CD4-positive, alpha-beta T cell treated with Interleukin-15 for 1 hour (primary cell): ENCODE data around the gene SMOC2.
"Not testable (repeated sequence)": the region's sequence is repeated elsewhere in the genome, so short reads cannot be mapped to it uniquely, and the experiment has no call there.

ENCODE experiments used
- DNase-seq: peaks from one replicate; pipeline ENCODE4 v3.0.0-alpha.2; 2020

The SMOC2 gene

GRCh38 chr6:168546151-168546550, 105.2 kb downstream of the SMOC2 start:
- no peak for DNase-seq

- no peak for DNase-seq
Observed at GRCh38 chr6:168546730-168547129, 105.7 kb downstream of the SMOC2 start.

- DNase-seq: no peak
Observed at GRCh38 chr6:168550326-168550725, 109.3 kb downstream of the SMOC2 start.

- DNase-seq: no peak
Observed at GRCh38 chr6:168554472-168554871, 113.5 kb downstream of the SMOC2 start.

- DNase-seq: no peak
Observed at GRCh38 chr6:168554898-168555617, 114.1 kb downstream of the SMOC2 start.

- no peak for DNase-seq
Observed at GRCh38 chr6:168555618-168556273, 114.8 kb downstream of the SMOC2 start.

GRCh38 chr6:168557512-168557911, 116.5 kb downstream of the SMOC2 start:
- DNase-seq: no peak

- DNase-seq: no peak
Observed at GRCh38 chr6:168558686-168559085, 117.7 kb downstream of the SMOC2 start.

GRCh38 chr6:168559574-168560098, 118.7 kb downstream of the SMOC2 start:
- no peak for DNase-seq

GRCh38 chr6:168560126-168560525, 119.1 kb downstream of the SMOC2 start:
- no peak for DNase-seq

- DNase-seq: no peak
Observed at GRCh38 chr6:168562576-168563151, 121.7 kb downstream of the SMOC2 start.

GRCh38 chr6:168563656-168564055, 122.7 kb downstream of the SMOC2 start:
- DNase-seq: no peak

GRCh38 chr6:168565112-168565511, 124.1 kb downstream of the SMOC2 start:
- DNase-seq: no peak

- no peak for DNase-seq
Observed at GRCh38 chr6:168570211-168570610, 129.2 kb downstream of the SMOC2 start.

GRCh38 chr6:168571268-168571667, 130.3 kb downstream of the SMOC2 start:
- DNase-seq: no peak

- DNase-seq: not testable (repeated sequence)
Observed at GRCh38 chr6:168573276-168573835, 132.4 kb downstream of the SMOC2 start.

GRCh38 chr6:168574075-168574698, 133.2 kb downstream of the SMOC2 start:
- no peak for DNase-seq

- DNase-seq: no peak
Observed at GRCh38 chr6:168574699-168575195, 133.8 kb downstream of the SMOC2 start.

GRCh38 chr6:168575346-168576098, 134.5 kb downstream of the SMOC2 start:
- DNase-seq: no peak

- no peak for DNase-seq
Observed at GRCh38 chr6:168576388-168576787, 135.4 kb downstream of the SMOC2 start.

- no peak for DNase-seq
Observed at GRCh38 chr6:168577496-168577895, 136.5 kb downstream of the SMOC2 start.

GRCh38 chr6:168578036-168578435, 137.1 kb downstream of the SMOC2 start:
- no peak for DNase-seq
